Gastrocnemius medialis (tissue), 4 donors: Measurements from ENCODE around the gene ADSL. TPM values are rescaled to one million over a fixed set of nuclear protein-coding genes. Genes with fewer than 3 reads are reported as not detected.

ENCODE experiments used
- ATAC-seq, 2 donors: fragments of 150-250 bp; one replicate each; pipeline ENCODE4 v1.9.1; 2016
- DNase-seq, 2 donors: peaks; one replicate each; pipeline ENCODE4 v3.0.0-alpha.2; 2019
- H3K27ac ChIP-seq, 4 donors: fragments of 200-600 bp; sonication (generic); 1 replicate in 1 of 4; 2 replicates in 3 of 4; pipeline ENCODE4 v1.5.1; 2016 to 2018; ENCODE audit warnings: mild to moderate bottlenecking in 2 of 4, moderate library complexity in 1 of 4
- H3K27me3 ChIP-seq, 3 donors: fragments of 200-600 bp; sonication (generic) in 2 of 3; 1 replicate in 1 of 3; 2 replicates in 2 of 3; pipeline versions ENCODE4 v1.5.1 to v1.6.0; 2016 to 2019; ENCODE audit warnings: mild to moderate bottlenecking in 1 of 3, moderate library complexity in 1 of 3
- H3K36me3 ChIP-seq, 2 donors: fragments of 200-600 bp; sonication (generic) in 1 of 2; one replicate each; pipeline ENCODE4 v1.5.1; 2017 to 2018
- H3K4me1 ChIP-seq, 2 donors: fragments of 200-600 bp; sonication (generic) in 1 of 2; one replicate each; pipeline ENCODE4 v1.5.1; 2016 to 2017; ENCODE audit warnings: mild to moderate bottlenecking in 2 of 2
- H3K4me3 ChIP-seq, 4 donors: fragments of 200-600 bp; sonication (generic) in 3 of 4; 1 replicate in 1 of 4; 2 replicates in 3 of 4; pipeline ENCODE4 v1.5.1; 2016 to 2019; ENCODE audit warnings: mild to moderate bottlenecking in 2 of 4
- H3K9me3 ChIP-seq, 3 donors: fragments of 200-600 bp; sonication (generic) in 2 of 3; 1 replicate in 1 of 3; 2 replicates in 2 of 3; pipeline ENCODE4 v1.5.1; 2016 to 2019
- CTCF ChIP-seq, 5 experiments: fragments of 450-650 bp in 3 of 5; fragments of 200-600 bp in 2 of 5; sonication (generic) in 2 of 5; IDR thresholded peaks in 4 of 5; conservative IDR thresholded peaks in 1 of 5; 1 replicate in 4 of 5; 2 replicates in 1 of 5; pipeline ENCODE4 v1.5.1; 2016 to 2019; ENCODE audit warnings: antibody characterized with exemption in 5 of 5, mild to moderate bottlenecking in 3 of 5, moderate library complexity in 3 of 5
- POLR2A ChIP-seq, 2 donors: fragments of 450-650 bp; IDR thresholded peaks; one replicate each; pipeline ENCODE4 v1.6.1; 2017; ENCODE audit warnings: antibody characterized with exemption in 2 of 2, mild to moderate bottlenecking in 2 of 2, moderate library complexity in 2 of 2
- in situ Hi-C, 4 donors: fragments of 200-750 bp; cut with MboI; loops; one replicate each; pipeline versions ENCODE4 v1.15.0 to v1.8.0; 2017; ENCODE audit warnings: low sequenced_read_pairs in 4 of 4
- intact Hi-C: fragments of 100-400 bp; cut with DNase I; formaldehyde crosslinking; loops from one replicate; pipeline ENCODE4 v1.15.1; 2023; ENCODE audit warnings: low total_unique reads
- total RNA-seq, 4 donors: library from RNA; depleted of rRNA; stranded (reverse); fragments of >200 nt; gene quantifications; one replicate each; pipeline versions ENCODE4 v1.1.0 to v1.2.3, GENCODE V29; 2016

Gene ADSL
- total RNA-seq, 4 donors from 2014 or later, result 249 to 283 (median 262) TPM

- peaks cover 29 to 31% of the 10 kb centered on the region in 2 donors for H3K4me1 ChIP-seq
Observed at GRCh38 chr22:40421941-40422340, 75.6 kb downstream of the ADSL start.

GRCh38 chr22:40422558-40423309 is 76.4 kb downstream of the ADSL start:
- Histone ChIP-seq H3K4me3 (no peak overlapping the region), H3K9me3 (no peaks in the 10 kb centered on the region), H3K27ac (peak overlapping the region in 1 of 4 donors; percentile 34), H3K4me1 (peaks cover 33 to 34% of the 10 kb centered on the region in 2 donors), H3K27me3 (no peaks in the 10 kb centered on the region), H3K36me3 (peaks cover 0 to 45% of the 10 kb centered on the region in 2 donors)
- DNase-seq, result no peak
- no peak for ATAC-seq
- TF ChIP-seq CTCF (IDR thresholded peaks at IDR 0.05 in 4 of 5, conservative IDR thresholded peaks at IDR 0.05 in 1 of 5) (no peak), POLR2A (IDR thresholded peaks at IDR 0.05) (no peak)
- in situ Hi-C loops (loop anchor here in 1 of 4 donors (25.0 kb wide), 1 partner anchor 110 kb away; no protein-coding TSS in a partner anchor), intact Hi-C loops (no loop called here)

More at GRCh38 chr22:40421941-40422340, 75.6 kb downstream of the ADSL start:
- Histone ChIP-seq H3K27me3 (no peaks in the 10 kb centered on the region), H3K9me3 (no peaks in the 10 kb centered on the region), H3K27ac (no peak overlapping the region), H3K36me3 (peaks cover 0 to 53% of the 10 kb centered on the region in 2 donors), H3K4me3 (no peak overlapping the region)
- ATAC-seq, result no peak
- in situ Hi-C loops (loop anchor here in 1 of 4 donors (25.0 kb wide), 1 partner anchor 110 kb away; no protein-coding TSS in a partner anchor), intact Hi-C loops (no loop called here)
- TF ChIP-seq POLR2A (IDR thresholded peaks at IDR 0.05) (no peak), CTCF (IDR thresholded peaks at IDR 0.05 in 4 of 5, conservative IDR thresholded peaks at IDR 0.05 in 1 of 5) (no peak)
- no peak for DNase-seq

DNA sequence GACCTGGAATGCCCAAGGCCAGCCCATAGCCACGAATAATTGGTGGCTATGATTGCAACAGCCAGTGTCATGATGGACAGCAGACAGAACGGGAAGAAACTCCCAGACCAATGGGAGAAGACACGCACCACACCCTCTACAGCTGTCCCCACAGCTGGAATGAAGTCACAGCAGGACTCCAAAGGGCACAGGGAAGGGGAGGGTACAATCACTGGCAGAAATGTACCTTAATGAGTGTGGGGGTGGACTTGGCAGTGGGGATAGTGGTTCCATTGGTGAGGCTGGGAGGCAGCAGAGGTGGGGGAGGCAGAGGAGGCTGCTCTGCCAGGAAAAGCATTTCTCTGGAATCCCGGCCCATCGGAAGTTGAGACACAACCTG is 77.0 kb downstream of the ADSL start:
- H3K9me3 ChIP-seq, result no peaks in the 10 kb centered on the region
- H3K36me3 ChIP-seq, result peaks cover 0 to 43% of the 10 kb centered on the region in 2 donors
- H3K4me3 ChIP-seq, result no peak overlapping the region
- TF ChIP-seq POLR2A (IDR thresholded peaks at IDR 0.05) (no peak), CTCF (IDR thresholded peaks at IDR 0.05 in 4 of 5, conservative IDR thresholded peaks at IDR 0.05 in 1 of 5) (no peak)
- intact Hi-C loops (no loop called here), in situ Hi-C loops (loop anchor here in 1 of 4 donors (25.0 kb wide), 1 partner anchor 111 kb away; no protein-coding TSS in a partner anchor)
- peak overlapping the region in 3 of 4 donors; percentile 60 to 79 (median 60) for H3K27ac ChIP-seq
- H3K4me1 ChIP-seq, result peaks cover 33 to 34% of the 10 kb centered on the region in 2 donors
- no peaks in the 10 kb centered on the region for H3K27me3 ChIP-seq
- DNase-seq (no peak), ATAC-seq (no peak)

- intact Hi-C loops, result no loop called here
Observed at GRCh38 chr22:40423882-40424640, 77.8 kb downstream of the ADSL start.

More at GRCh38 chr22:40423882-40424640, 77.8 kb downstream of the ADSL start:
- in situ Hi-C loops, result loop anchor here in 1 of 4 donors (25.0 kb wide), 1 partner anchor 112 kb away; no protein-coding TSS in a partner anchor
- no peak overlapping the region for H3K4me3 ChIP-seq
- ATAC-seq (peak; percentile 31 to 48), DNase-seq (peak in 1 of 2 donors; percentile 68)
- H3K27ac ChIP-seq, result peak overlapping the region; percentile 60 to 87 (median 70)
- H3K4me1 ChIP-seq, result peaks cover 33 to 34% of the 10 kb centered on the region in 2 donors
- H3K27me3 ChIP-seq, result no peaks in the 10 kb centered on the region
- peaks cover 0 to 43% of the 10 kb centered on the region in 2 donors for H3K36me3 ChIP-seq
- H3K9me3 ChIP-seq, result no peaks in the 10 kb centered on the region
- no peak for TF ChIP-seq POLR2A (IDR thresholded peaks at IDR 0.05)
- TF ChIP-seq CTCF (IDR thresholded peaks at IDR 0.05 in 4 of 5, conservative IDR thresholded peaks at IDR 0.05 in 1 of 5), result no peak
